ENCODE measurements around the gene CAND2.
"Not testable (repeated sequence)": the region's sequence is repeated elsewhere in the genome, so short reads cannot be mapped to it uniquely, and the experiment has no call there.

The CAND2 gene

GRCh38 chr3:12832350-12833221 lies 36.1 kb downstream of the CAND2 start:
- no peak for DNase-seq

- no peak for DNase-seq
These were observed 37.0 kb downstream of the CAND2 start for GRCh38 chr3:12833222-12834161.

GRCh38 chr3:12835052-12835665 lies 38.7 kb downstream of the CAND2 start:
- no peak for DNase-seq

GRCh38 chr3:12837295-12837986 lies 41.0 kb downstream of the CAND2 start:
- no peak for DNase-seq

GRCh38 chr3:12838179-12838965 lies 41.9 kb downstream of the CAND2 start:
- no peak for DNase-seq

- DNase-seq, result no peak
These were observed 42.9 kb downstream of the CAND2 start for GRCh38 chr3:12839156-12839946.

GRCh38 chr3:12840148-12840547 lies 43.7 kb downstream of the CAND2 start:
- not testable (repeated sequence) for DNase-seq

GRCh38 chr3:12840591-12841148 lies 44.2 kb downstream of the CAND2 start:
- peak; percentile 31 for DNase-seq

- DNase-seq, result peak; percentile 95
These were observed 44.9 kb downstream of the CAND2 start, which contains the start of gene RPL32 for GRCh38 chr3:12841149-12841969. Gene RPL32, minus strand, starts transcription at chr3:12841565. Its CDS starts 1,328 bp downstream, at chr3:12840237.

GRCh38 chr3:12841970-12842328 lies 45.5 kb downstream of the CAND2 start:
- DNase-seq, result no peak

- no peak for DNase-seq
These were observed 46.0 kb downstream of the CAND2 start for GRCh38 chr3:12842469-12842868.

- DNase-seq, result no peak
These were observed 49.3 kb downstream of the CAND2 start for GRCh38 chr3:12845811-12846210.

- DNase-seq, result no peak
These were observed 55.7 kb downstream of the CAND2 start for GRCh38 chr3:12852201-12852600.

- DNase-seq, result not testable (repeated sequence)
These were observed 57.4 kb downstream of the CAND2 start for GRCh38 chr3:12853847-12854246.

- no peak for DNase-seq
These were observed 58.1 kb downstream of the CAND2 start for GRCh38 chr3:12854565-12854964.

- DNase-seq, result no peak
These were observed 60.1 kb downstream of the CAND2 start for GRCh38 chr3:12856626-12857025.

GRCh38 chr3:12859840-12860239 lies 63.4 kb downstream of the CAND2 start:
- DNase-seq, result no peak

- no peak for DNase-seq
These were observed 65.1 kb downstream of the CAND2 start for GRCh38 chr3:12861611-12862010.

- no peak for DNase-seq
These were observed 65.9 kb downstream of the CAND2 start for GRCh38 chr3:12862387-12862786.

Data from fibroblast of skin of back (primary cell).